ENCODE results near the gene TEX22. TPM values are rescaled to one million over a fixed set of nuclear protein-coding genes. Genes with fewer than 3 reads are reported as not detected.

The TEX22 gene
- total and polyA plus RNA-seq, 4 donors: 0.02 to 0.14 (median 0.08) TPM; not detected in 1

- H3K27ac ChIP-seq (ENCODE audit: low read depth in 1 of 2, low read length in 2 of 2): no peak overlapping the region
- peaks cover 0 to 2% (median 0%) of the 10 kb centered on the region in 4 donors for H3K36me3 ChIP-seq (ENCODE audit: control insufficient read depth in 4 of 4, insufficient read depth in 3 of 4, low read depth in 1 of 4, low read length in 3 of 4)
- 95% methylated on average over 8 of the region's 8 CpGs for WGBS
- no peak for DNase-seq (ENCODE audit: low spot score)
- no peak overlapping the region for H3K9ac ChIP-seq (ENCODE audit: low read depth in 1 of 2, low read length in 2 of 2)
- peaks cover 5 to 16% (median 10%) of the 10 kb centered on the region in 4 donors for H3K4me1 ChIP-seq (ENCODE audit: control insufficient read depth in 4 of 4, insufficient read depth in 4 of 4, low read length in 3 of 4)
- no peaks in the 10 kb centered on the region for H3K9me3 ChIP-seq (ENCODE audit: control insufficient read depth in 4 of 4, low read length in 3 of 4)
- TF ChIP-seq GABPA (IDR thresholded peaks at IDR 0.05 in 1 of 2, conservative IDR thresholded peaks at IDR 0.05 in 1 of 2): no peak
- TF ChIP-seq ATF3 (IDR thresholded peaks at IDR 0.05): no peak
- no peak for TF ChIP-seq NR2F2 (IDR thresholded peaks at IDR 0.05)
- no peak for TF ChIP-seq HNF4G (IDR thresholded peaks at IDR 0.05)
- no peak for TF ChIP-seq TAF1 (conservative IDR thresholded peaks at IDR 0.05)
- TF ChIP-seq EGR1 (IDR thresholded peaks at IDR 0.05; ENCODE audit: low read depth in 2 of 2): no peak
- no peak for TF ChIP-seq RAD21 (IDR thresholded peaks at IDR 0.05)
- TF ChIP-seq ZBTB33 (IDR thresholded peaks at IDR 0.05): no peak
- TF ChIP-seq YY1 (IDR thresholded peaks at IDR 0.05): no peak
- TF ChIP-seq RXRA (IDR thresholded peaks at IDR 0.05): no peak
- TF ChIP-seq FOXA1 (IDR thresholded peaks at IDR 0.05): no peak
- TF ChIP-seq JUND (IDR thresholded peaks at IDR 0.05): no peak
- no peak for TF ChIP-seq CTCF (IDR thresholded peaks at IDR 0.05; ENCODE audit: low read depth, low read length, missing input control)
- H3K27me3 ChIP-seq (ENCODE audit: control insufficient read depth in 4 of 4, insufficient read depth in 4 of 4, low read length in 3 of 4): no peaks in the 10 kb centered on the region
- H3K4me3 ChIP-seq (ENCODE audit: low read depth in 1 of 3, low read length in 3 of 3): no peak overlapping the region
These were observed 2.8 kb upstream of the TEX22 start for GRCh38 chr14:105395538-105395854.

- no peak for TF ChIP-seq REST (IDR thresholded peaks at IDR 0.05)
- no peak for TF ChIP-seq YY1 (IDR thresholded peaks at IDR 0.05)
- no peak for TF ChIP-seq HNF4G (IDR thresholded peaks at IDR 0.05)
- TF ChIP-seq JUND (IDR thresholded peaks at IDR 0.05): no peak
- H3K4me3 ChIP-seq (ENCODE audit: low read depth in 1 of 3, low read length in 3 of 3): peak overlapping the region in 2 of 3 donors; percentile 71 to 93
- DNase-seq (ENCODE audit: low spot score): no peak
- peaks cover 5 to 16% (median 10%) of the 10 kb centered on the region in 4 donors for H3K4me1 ChIP-seq (ENCODE audit: control insufficient read depth in 4 of 4, insufficient read depth in 4 of 4, low read length in 3 of 4)
- no peaks in the 10 kb centered on the region for H3K27me3 ChIP-seq (ENCODE audit: control insufficient read depth in 4 of 4, insufficient read depth in 4 of 4, low read length in 3 of 4)
- no peaks in the 10 kb centered on the region for H3K9me3 ChIP-seq (ENCODE audit: control insufficient read depth in 4 of 4, low read length in 3 of 4)
- peak overlapping the region in 1 of 2 donors; percentile 82 for H3K27ac ChIP-seq (ENCODE audit: low read depth in 1 of 2, low read length in 2 of 2)
- peaks cover 0 to 4% (median 2%) of the 10 kb centered on the region in 4 donors for H3K36me3 ChIP-seq (ENCODE audit: control insufficient read depth in 4 of 4, insufficient read depth in 3 of 4, low read depth in 1 of 4, low read length in 3 of 4)
- H3K9ac ChIP-seq (ENCODE audit: low read depth in 1 of 2, low read length in 2 of 2): no peak overlapping the region
- 92% methylated on average over 13 of the region's 13 CpGs for WGBS
These were observed 897 bp upstream of the TEX22 start for GRCh38 chr14:105397350-105397931.

Measured in liver (tissue), 9 donors.